ENCODE results near the gene CORO6.

CORO6 gene

DNA sequence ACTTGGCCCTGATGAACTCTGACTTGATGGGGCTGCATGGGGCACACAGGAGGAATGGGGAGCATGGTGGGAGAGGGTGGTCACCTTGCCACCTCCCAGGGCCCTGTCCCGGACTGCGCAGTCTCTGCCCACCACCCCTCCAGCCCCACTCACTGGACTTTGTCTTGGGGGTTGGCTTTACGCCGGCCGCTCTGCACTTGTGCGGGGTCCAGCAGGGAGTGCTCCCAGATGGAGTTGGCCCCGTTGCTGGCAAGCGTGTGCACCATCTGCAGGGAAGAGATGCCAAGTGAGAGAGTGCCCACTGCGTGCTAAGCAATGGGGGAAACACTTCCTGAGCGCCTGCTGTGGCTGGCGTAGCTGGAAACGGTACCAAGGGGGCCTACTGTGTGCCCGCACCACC lies 39.9 kb downstream of the CORO6 start:
- Mint-ChIP-seq H3K36me3 (peaks cover 44% of the 10 kb centered on the region), H3K9me3 (no peaks in the 10 kb centered on the region)
- ATAC-seq, result no peak

DNA sequence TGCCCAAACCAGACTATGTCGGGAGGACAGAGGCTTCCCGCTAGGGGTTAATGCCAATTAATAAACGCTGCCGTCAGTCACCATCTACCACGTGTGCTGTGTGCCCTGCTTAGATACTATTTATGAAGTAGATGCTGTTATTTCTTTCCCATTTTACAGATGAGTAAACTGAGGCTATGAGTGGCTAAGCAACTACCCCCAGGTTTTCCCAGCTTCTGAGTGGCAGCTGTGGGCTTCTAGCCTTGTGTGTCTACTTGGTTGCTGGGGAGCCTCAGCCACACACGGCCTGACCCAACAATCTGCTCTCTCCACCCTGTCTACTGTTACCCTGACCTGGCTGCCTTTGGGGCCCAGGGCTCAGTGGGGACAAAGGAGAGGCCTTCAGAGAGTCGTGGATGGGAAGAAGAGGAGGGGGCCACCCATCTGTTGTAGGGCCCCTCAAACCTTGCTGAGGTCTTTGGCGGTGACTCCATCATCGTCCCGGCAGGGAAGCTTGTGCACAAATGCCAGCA lies 40.4 kb downstream of the CORO6 start:
- no peaks in the 10 kb centered on the region for H3K9me3 Mint-ChIP-seq
- no peak overlapping the region for H3K4me3 Mint-ChIP-seq
- DNase-seq (ENCODE audit: low spot score in 2 of 2), result no peak
- peaks cover 48% of the 10 kb centered on the region for H3K36me3 Mint-ChIP-seq
- H3K27ac Mint-ChIP-seq, result peak overlapping the region; percentile 48
- peaks cover 54% of the 10 kb centered on the region for H3K4me1 Mint-ChIP-seq
- ATAC-seq, result no peak

More for the DNA sequence above, 39.9 kb downstream of the CORO6 start:
- H3K4me1 Mint-ChIP-seq, result peaks cover 59% of the 10 kb centered on the region
- DNase-seq (ENCODE audit: low spot score in 2 of 2), result no peak
- H3K4me3 Mint-ChIP-seq, result no peak overlapping the region
- peak overlapping the region; percentile 48 for H3K27ac Mint-ChIP-seq

DNA sequence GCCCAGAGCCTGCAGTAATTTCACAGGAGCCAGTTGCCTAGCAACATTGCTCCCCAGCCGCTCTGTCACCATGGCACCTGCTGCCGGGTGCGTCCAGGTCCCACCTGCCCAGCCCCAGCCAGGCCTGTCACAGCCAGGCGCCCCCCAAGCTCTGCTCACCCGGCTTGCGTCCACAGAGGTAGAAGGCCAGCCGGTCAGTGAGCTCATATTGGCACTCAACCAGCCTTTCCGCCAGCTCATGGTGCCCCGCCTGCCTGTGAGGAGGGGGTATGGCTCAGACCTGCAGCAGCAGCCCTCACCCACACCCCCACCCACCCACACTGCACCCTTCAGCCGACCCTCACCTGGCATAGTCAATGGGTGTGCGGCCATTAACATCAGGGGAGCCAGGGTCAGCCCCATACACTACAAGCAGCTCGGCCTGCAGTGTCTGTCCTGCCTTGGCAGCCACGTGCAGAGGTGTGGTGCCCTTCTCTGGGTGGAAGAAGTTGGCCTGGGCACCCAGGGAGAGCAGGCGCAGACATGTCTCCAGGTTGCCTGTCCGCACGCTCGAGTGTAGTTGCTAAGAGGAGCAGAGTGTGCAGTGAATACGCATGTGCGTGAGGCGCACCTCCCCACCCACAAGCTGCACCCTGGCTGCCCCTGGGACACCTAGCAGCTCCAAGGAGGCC lies 41.0 kb downstream of the CORO6 start:
- Mint-ChIP-seq H3K9me3 (no peaks in the 10 kb centered on the region), H3K4me3 (no peak overlapping the region), H3K4me1 (peaks cover 48% of the 10 kb centered on the region), H3K27ac (no peak overlapping the region), H3K36me3 (peaks cover 49% of the 10 kb centered on the region)
- ATAC-seq, result no peak
- DNase-seq (ENCODE audit: low spot score in 2 of 2), result no peak

DNA sequence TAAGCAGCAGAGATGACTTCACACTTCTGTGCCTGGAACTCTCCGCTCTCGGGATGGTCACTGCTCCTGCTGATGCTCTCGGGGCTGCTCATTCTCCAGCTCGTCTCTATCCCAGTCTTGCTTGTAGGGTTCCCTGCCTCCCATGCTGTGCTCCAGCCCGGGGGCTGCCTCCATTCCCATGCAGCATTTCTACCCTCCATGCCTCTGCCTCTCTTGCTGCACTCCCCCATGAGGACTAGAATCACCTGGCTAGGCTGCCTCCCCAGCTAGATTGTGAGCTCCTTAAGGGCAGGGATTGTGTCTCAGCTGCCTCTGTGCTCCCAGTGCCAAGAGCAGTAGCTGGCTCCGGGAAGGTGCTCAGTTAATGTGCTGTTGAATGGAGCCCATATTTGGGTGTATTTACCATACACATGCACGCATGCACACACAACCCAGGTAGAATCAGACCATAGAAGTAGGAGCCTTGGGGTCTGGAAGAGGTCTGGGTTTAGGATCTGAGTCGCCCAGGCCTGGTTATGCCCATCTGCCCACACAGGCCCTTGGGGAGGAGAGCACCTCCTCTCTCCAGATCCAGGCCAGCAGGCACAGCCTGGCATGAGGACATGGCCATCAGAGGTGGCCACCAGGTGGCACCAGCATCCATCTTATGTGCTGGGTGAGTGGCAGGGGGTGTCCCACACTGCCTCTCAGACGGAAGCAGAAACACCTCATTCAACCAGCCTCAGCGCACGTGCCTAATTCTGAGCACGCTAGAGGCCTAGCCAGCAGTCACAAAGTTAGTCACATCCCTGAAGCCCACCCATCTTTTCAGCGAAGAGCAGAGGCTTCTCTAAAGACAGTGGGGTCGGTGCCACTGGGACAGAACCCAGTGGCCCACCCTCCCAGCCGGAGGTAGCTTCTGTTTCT lies 42.6 kb downstream of the CORO6 start:
- Mint-ChIP-seq H3K36me3 (peaks cover 62% of the 10 kb centered on the region), H3K4me3 (no peak overlapping the region), H3K27ac (peak overlapping the region; percentile 36), H3K9me3 (no peaks in the 10 kb centered on the region), H3K4me1 (peaks cover 35% of the 10 kb centered on the region)
- ATAC-seq (peak; percentile 95), DNase-seq (ENCODE audit: low spot score in 2 of 2) (peak; percentile 84 to 93)

DNA sequence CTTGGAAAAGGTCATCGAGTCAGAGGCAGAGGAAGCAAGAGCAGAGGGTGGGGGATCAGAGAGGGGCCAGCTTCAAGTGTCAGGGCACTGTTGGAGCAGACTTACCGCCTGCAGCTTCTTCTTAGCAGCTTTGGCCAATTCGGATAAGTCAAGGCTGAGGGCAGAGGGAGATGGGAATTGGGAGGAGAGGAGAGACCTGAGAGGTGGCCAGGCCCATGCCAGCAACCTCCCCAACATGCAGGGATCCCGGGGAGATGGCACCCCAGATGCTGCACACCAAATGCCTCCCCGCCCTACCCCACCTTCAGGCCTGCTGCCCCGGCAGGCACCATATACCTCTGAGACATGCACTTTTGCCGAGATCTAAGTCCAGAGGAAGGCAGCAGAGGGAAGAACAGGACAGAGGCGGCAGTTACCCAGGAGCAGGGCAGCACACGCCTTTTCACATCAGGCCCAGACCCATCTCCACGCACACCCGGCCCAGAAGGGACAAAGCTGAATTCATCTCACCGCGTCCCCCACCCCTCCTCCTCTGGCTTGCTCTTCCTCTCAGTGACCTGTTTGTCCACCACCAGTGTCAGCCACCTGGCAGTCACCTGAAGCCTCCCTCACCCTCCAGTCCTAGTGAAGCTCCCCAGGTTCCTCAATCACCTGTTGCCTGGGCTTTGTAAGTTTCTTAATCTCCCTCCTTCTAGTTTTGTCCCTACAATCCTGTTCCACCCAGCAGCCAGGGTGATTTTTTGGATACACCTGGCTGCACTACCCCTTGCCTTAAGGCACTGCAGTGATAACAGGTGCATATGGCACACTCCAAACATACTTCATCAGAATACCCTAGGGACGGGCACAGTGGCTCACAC lies 43.9 kb downstream of the CORO6 start:
- DNase-seq (ENCODE audit: low spot score in 2 of 2), result no peak
- Mint-ChIP-seq H3K4me3 (no peak overlapping the region), H3K36me3 (peaks cover 74% of the 10 kb centered on the region), H3K27ac (no peak overlapping the region), H3K4me1 (peaks cover 30% of the 10 kb centered on the region), H3K9me3 (no peaks in the 10 kb centered on the region)
- ATAC-seq, result no peak

DNA sequence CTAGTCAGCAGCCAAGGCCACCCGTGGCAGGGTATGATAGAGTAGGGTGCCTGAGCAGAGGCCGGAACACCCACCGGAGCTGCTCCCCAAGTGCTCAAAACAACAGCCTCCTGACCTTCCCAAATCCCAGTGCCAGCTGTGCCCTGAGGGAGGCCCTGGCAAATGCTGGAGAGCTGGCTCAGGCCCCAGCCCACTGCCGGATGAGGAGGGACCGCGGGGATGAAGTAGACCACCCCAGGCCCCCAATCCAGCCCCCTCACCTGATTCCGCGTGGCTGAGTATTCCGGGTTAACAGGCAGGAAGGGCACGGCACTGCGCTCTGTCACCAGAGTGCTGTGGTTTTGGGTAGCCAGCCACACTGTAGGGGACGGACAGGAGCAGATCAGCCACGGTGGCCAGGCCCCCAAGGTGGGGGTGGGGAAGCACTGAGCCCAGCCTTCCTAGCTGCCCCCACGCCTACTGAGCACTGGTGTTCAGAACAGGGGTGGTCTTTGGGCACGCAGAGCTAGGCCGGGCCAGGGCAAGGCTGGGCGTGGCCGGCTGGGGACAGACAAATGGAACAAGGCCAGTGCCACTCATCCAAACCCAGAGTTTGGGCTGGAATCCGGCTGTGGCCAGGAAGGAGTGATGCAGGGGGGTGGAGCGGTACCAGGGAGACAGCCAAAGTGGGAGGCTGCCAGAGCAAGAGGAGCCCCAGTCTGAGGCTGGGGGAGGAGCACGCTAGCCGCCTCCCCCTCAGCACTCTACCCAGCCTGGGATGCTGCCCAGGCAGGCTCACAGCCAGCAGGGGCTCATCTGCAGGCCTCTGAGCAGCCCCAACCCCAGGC lies 45.1 kb downstream of the CORO6 start:
- Mint-ChIP-seq H3K4me1 (peaks cover 33% of the 10 kb centered on the region), H3K36me3 (peaks cover 79% of the 10 kb centered on the region), H3K27ac (no peak overlapping the region), H3K4me3 (no peak overlapping the region), H3K9me3 (no peaks in the 10 kb centered on the region)
- ATAC-seq (no peak), DNase-seq (ENCODE audit: low spot score in 2 of 2) (no peak)

DNA sequence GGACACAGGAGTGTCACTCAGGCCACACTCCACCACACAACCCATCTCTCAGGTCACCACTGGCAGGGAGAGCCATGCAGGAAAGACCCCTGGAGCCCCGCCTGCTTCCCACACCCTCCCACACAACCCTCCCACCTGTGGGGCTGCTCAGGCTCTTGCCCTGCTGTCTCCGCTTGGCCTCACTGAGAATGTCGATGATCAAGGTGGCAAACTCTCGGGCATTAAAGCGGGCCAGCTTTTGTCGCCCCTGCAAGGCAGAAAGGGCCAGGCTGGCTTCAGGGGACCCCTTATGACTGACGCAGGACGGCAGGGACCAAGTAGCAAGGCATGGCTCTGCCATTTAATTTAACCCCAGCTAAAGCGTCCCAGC lies 45.7 kb downstream of the CORO6 start:
- ATAC-seq (no peak), DNase-seq (ENCODE audit: low spot score in 2 of 2) (no peak)
- Mint-ChIP-seq H3K27ac (no peak overlapping the region), H3K4me1 (peaks cover 33% of the 10 kb centered on the region), H3K9me3 (no peaks in the 10 kb centered on the region), H3K36me3 (peaks cover 73% of the 10 kb centered on the region), H3K4me3 (no peak overlapping the region)

DNA sequence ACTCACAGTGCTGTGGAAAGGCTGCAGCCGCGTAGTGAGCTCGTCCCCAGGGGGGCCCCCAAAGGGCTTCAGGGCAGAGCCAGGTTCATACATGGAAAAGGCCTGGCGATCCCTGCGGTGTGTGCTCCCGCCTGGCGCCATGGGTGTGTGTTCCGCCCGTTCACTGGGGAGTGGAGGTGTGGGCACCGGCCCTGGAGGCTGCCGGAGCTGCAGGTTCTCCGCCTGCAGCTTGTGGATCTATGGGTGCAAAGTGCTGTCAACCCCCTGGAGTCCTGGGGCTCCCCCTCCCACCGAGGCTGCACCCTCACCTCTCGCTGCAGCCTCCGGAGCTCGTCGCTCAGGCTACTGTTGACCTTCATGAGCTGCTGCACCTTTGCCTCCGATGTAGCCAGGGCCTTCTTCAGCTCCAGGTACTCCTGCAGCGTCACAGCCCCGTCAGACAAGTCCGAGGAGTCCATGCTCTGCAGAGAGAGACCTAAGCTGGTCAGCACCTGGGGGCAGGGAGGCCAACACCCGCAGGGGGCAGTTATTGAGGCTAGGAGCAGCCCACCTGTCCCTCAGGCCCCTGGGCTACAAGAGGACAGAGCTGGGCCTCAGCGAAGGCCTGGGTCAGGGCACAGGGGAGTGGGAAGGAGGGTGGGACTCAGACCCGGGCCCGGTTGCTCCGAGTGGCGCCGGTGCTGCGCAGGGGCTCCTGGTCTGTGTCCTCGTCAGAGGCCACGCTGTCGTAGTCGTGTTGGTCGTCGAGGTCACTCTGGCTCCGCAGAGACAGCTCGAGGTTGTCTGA lies 46.3 kb downstream of the CORO6 start:
- no peak overlapping the region for H3K4me3 Mint-ChIP-seq
- no peak for DNase-seq (ENCODE audit: low spot score in 2 of 2)

DNA sequence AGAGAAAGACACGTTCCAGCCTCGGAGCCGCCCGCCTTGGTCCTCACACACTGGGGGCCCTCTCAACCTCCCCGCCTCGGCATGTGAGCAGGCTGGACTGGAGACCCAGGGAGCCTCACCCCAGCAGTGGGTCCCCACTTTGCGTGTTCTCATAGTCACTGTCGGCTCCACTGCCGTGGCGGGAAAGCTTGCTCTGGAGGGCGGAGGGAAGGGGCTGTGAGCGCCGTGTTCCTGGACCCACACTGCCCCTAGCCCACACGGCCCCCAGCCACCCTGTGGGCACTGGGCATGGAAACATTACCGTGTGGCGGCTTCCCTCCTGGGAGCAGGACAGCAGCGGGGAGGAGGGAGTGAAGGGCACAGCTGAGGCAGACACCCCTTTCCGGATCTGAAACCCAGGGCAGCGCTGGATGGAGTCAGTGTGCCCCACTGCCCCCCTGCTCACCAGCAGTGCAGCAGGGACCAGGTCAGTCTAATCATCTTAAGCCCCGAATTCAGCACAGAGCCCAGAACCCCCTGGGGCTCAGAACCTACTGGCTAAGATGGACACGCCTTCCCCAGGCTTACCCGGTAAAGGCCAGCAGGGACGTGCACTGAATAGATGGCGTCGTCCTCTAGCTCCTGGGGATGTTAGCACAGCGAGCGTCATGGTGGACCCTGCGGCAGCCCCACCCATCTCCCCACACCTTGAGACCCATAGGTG lies 47.0 kb downstream of the CORO6 start:
- DNase-seq (ENCODE audit: low spot score in 2 of 2), result no peak
- peaks cover 70% of the 10 kb centered on the region for H3K36me3 Mint-ChIP-seq
- peak overlapping the region; percentile 61 for H3K27ac Mint-ChIP-seq
- ATAC-seq, result no peak
- H3K4me1 Mint-ChIP-seq, result peaks cover 33% of the 10 kb centered on the region
- H3K4me3 Mint-ChIP-seq, result no peak overlapping the region
- H3K9me3 Mint-ChIP-seq, result no peaks in the 10 kb centered on the region

More for the DNA sequence above, 46.3 kb downstream of the CORO6 start:
- no peak for ATAC-seq
- H3K4me1 Mint-ChIP-seq, result peaks cover 33% of the 10 kb centered on the region
- no peak overlapping the region for H3K27ac Mint-ChIP-seq
- H3K9me3 Mint-ChIP-seq, result no peaks in the 10 kb centered on the region
- H3K36me3 Mint-ChIP-seq, result peaks cover 73% of the 10 kb centered on the region

DNA sequence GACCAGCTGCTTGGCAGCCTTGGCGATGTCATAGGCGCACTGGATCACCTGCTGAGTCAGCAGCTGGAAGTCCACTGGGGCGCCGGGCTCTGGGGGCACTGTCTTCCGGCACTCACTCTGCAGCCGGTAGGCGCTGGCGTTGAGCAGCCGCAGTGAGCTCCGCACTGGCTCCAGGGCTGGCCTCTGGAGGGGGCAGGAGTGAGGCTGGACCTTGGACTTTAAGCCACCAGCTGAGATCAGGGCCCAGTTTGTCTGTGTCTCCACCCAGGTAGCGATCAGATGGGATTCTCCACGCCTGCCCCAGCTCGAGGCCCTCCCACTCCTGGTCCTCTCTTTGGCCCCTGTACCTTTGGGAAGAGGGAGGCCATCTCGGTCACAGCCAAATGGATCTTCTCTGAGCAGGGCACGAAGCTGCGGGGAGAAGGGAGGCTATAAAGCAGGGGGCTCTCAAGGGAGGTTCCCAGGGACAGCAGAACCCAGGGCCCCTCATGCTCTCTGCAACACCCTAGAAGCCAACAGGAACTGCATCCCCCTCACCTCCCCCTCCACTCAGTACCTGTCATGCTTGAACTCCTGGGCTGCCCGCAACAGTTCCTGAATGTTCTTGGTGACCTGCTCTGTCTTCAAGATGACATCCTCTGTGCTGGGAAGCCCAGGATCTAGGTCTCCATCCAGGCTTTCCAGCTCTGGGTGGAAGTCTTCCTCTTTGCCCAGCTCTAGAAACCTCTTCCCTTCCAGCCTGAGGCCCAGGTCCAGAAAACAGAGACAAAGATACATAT lies 47.8 kb downstream of the CORO6 start:
- DNase-seq (ENCODE audit: low spot score in 2 of 2) (no peak), ATAC-seq (no peak)
- Mint-ChIP-seq H3K27ac (peak overlapping the region; percentile 69), H3K36me3 (peaks cover 66% of the 10 kb centered on the region), H3K9me3 (no peaks in the 10 kb centered on the region), H3K4me1 (peaks cover 29% of the 10 kb centered on the region), H3K4me3 (no peak overlapping the region)

DNA sequence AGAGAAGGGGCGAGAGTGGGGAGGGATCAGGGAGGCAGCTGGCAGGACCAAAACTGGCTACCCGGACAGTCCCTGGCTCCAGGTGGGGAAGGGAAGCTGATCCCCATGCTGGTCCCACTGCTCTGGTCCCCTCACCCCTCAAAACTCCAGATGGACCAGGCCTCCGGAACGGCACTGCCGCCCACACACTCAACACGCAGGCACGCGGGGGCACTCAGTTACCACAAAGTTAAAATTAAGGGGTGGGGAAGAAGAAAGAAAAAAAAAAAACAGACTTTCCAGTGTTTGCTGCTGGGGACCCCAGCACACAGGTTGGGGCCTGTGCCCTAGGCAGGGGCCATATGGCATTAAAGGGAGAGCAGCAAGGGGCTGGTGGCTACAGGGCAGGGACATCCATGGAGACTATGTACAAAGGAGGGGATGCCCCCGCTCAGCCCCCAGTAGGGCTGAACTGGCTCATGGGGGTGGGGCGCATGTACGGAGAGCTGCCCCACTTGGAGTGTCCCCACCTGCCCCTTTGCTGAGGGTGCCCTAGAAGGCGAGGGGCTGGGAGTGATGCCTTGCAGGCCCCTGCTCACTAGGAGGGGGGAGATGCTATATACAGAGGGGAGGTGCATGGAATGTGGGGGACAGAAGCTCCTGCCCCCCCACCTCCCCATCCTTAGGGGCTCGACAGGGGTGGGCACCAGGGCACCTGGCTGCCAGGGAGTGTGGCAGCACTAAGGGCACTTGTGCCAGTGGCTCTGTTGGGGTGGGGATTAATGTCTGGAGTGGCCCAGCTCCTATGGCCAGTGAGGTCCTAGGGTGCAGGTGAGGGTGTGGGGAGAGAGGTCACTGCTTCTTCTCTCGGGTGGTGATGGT lies 48.6 kb downstream of the CORO6 start:
- H3K4me1 Mint-ChIP-seq, result peaks cover 32% of the 10 kb centered on the region
- H3K36me3 Mint-ChIP-seq, result peaks cover 63% of the 10 kb centered on the region
- peak overlapping the region; percentile 69 for H3K27ac Mint-ChIP-seq
- DNase-seq (ENCODE audit: low spot score in 2 of 2) (no peak), ATAC-seq (no peak)
- H3K4me3 Mint-ChIP-seq, result no peak overlapping the region
- H3K9me3 Mint-ChIP-seq, result no peaks in the 10 kb centered on the region

DNA sequence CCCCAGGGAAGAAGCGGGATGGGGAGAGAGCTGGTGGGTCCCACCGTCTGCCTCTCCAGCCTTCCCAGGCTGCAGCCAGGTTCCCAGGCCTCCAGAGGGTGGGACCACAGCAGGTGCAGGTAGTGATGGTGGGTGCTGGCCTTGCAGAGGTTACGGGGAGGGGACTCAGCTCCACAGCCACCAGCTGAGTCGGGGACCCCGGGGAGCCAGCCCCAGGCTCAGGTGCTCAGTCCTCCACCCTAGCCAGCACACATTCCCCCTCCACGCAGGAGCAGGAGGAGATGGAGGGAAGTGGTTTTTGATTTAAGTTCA lies 49.2 kb downstream of the CORO6 start:
- ATAC-seq (no peak), DNase-seq (ENCODE audit: low spot score in 2 of 2) (no peak)
- no peaks in the 10 kb centered on the region for H3K9me3 Mint-ChIP-seq
- H3K4me3 Mint-ChIP-seq, result peak overlapping the region; percentile 11
- peak overlapping the region; percentile 69 for H3K27ac Mint-ChIP-seq
- peaks cover 35% of the 10 kb centered on the region for H3K4me1 Mint-ChIP-seq
- peaks cover 60% of the 10 kb centered on the region for H3K36me3 Mint-ChIP-seq

Data from stimulated activated effector memory CD8-positive, alpha-beta T cell treated with anti-CD3 and anti-CD28 coated beads, Interleukin-12 subunit alpha, Interleukin-12 subunit beta, amount 100 ng/mL, for 72 hours (primary cell).